GM12874 (cell line): ENCODE results near the gene TANC2.

Experiments
- TF ChIP-seq, protein P1 (sequence below): IDR thresholded peaks from 2 replicates; pipeline ENCODE4 v1.5.1; 2011; ENCODE audit warnings: low read depth, mild to moderate bottlenecking, control low read depth, low read length, moderate library complexity; ENCODE audit not compliant: insufficient read depth

TANC2 gene

DNA sequence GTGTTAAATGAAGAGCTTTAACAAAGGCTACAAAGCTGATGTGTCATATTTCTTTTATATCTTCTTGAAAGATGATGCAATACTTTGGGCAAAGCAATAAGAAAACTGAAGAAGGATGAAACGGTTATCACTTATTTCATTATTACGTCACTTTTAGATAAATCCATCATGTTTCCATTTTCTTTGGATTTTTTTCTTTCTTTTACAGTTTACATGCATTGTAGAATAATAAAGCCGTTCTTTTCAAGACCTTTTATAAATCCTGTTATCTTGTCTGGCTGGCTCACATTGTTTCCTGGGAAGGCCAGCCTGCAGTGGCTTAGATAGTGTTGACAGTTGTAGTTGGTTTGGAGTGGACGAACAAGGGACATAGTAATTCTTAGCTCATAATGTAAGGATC lies 28.9 kb downstream of the TANC2 start:
- TF ChIP-seq, protein P1, sequence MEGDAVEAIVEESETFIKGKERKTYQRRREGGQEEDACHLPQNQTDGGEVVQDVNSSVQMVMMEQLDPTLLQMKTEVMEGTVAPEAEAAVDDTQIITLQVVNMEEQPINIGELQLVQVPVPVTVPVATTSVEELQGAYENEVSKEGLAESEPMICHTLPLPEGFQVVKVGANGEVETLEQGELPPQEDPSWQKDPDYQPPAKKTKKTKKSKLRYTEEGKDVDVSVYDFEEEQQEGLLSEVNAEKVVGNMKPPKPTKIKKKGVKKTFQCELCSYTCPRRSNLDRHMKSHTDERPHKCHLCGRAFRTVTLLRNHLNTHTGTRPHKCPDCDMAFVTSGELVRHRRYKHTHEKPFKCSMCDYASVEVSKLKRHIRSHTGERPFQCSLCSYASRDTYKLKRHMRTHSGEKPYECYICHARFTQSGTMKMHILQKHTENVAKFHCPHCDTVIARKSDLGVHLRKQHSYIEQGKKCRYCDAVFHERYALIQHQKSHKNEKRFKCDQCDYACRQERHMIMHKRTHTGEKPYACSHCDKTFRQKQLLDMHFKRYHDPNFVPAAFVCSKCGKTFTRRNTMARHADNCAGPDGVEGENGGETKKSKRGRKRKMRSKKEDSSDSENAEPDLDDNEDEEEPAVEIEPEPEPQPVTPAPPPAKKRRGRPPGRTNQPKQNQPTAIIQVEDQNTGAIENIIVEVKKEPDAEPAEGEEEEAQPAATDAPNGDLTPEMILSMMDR = no peak

DNA sequence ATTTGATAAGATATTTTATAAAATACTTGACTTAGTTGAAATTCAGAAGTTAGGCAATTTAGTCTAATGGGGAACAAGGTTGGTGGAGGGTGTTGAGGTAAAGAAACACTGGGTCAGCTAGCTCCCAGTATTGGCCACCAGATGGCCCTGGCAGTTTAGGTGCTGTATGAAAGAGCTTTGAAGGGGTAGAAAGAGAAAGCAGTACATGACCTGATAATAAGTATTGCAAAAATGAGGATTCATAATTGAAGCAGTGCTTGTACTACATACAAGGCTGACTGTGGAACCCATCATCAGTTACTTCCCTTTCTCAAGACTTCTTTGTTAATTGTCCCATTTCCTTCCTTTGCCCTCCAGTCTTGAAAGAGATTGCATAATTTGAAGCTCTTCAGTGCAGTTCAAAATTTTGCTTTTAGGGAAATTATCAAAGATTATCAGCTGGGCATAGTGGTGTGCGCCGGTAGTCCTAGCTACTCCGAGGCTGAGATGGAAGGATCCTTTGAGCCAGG lies 29.4 kb downstream of the TANC2 start:
- TF ChIP-seq, protein P1 = peak; percentile 47

DNA sequence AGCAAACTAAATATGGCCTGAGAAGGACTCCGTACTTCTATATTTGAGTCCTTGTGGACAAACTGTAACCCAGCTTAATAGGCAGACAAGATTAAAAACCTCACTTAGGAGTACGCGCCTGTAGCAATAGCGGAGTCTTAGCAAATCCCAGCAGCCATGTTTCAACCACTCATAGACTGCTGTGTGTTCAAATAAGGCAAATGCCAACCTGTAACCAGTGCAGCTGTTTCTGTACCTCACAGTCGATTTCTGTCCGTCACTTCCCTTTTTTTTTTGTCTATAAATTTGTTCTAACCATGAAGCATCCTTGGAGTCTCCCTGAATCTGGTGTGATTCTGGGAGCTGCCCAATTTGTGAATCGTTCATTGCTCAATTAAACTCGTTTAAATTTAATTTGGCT lies 30.2 kb downstream of the TANC2 start:
- TF ChIP-seq, protein P1 = no peak

DNA sequence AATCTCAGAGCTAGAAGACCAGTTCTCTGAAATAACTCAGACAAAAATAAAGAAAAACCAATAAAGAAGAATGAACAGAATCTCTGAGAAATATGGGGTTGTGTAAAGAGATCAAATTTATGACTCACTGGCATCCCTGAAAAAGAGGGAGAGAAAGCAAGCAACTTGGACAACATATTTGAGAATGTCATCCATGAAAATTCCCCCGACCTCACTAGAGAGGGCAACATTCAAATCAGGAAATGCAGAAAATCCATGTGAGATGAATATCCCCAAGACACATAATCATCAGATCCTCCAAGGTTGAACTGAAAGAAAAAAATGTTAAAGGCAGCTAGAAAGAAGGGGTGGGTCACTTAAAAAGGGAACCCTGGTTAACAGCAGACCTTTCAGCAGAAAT lies 32.1 kb downstream of the TANC2 start:
- TF ChIP-seq, protein P1 = no peak

DNA sequence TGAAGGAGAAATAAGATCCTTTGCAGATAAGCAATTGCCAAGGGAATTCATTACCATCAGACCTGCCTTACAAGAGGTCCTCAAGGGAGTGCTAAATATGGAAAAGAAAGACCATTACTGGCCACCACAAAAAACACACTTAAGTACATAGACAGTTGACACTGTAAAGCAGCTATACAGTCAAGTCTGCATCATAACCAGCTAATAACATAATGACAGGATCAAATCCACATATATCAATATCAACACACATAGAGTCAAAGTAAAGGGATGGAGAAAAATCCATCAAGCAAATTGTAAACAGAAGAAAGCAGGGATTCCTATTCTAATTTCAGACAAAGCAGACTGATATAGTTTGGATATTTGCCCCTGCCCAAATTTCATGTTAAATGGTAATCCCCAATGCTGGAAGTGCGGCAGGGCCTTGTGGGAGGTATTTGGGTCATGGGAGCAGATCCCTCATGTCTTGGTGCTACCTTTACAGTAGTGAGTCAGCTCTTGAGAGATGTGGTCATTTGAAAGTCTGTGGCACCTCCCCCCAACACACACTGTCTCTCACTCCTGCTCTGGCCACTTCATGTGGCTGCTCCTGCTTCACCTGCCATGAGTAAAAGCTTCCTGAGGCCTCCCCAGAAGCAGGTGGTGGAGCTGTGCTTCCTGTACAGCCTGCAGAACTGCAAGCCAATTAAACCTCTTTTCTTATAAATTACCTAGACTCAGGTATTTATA lies 32.8 kb downstream of the TANC2 start:
- TF ChIP-seq, protein P1 = no peak

DNA sequence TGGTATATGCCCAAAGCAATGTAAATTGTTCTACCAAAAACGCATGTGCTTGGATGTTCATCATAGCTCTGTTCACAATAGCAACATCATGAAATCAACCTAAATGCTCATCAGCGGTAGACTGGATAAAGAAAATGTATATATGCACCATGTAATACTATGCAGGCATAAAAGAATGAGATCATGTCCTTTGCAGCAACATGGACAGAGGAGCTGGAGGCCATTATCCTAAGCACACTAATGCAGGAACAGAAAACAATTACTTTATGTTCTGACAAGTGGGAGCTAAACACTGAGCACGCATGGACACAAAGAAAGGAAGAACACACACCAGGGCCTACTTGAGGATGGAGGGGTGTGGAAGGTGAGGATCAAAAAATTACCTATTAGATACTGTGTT lies 33.7 kb downstream of the TANC2 start:
- TF ChIP-seq, protein P1 = no peak

DNA sequence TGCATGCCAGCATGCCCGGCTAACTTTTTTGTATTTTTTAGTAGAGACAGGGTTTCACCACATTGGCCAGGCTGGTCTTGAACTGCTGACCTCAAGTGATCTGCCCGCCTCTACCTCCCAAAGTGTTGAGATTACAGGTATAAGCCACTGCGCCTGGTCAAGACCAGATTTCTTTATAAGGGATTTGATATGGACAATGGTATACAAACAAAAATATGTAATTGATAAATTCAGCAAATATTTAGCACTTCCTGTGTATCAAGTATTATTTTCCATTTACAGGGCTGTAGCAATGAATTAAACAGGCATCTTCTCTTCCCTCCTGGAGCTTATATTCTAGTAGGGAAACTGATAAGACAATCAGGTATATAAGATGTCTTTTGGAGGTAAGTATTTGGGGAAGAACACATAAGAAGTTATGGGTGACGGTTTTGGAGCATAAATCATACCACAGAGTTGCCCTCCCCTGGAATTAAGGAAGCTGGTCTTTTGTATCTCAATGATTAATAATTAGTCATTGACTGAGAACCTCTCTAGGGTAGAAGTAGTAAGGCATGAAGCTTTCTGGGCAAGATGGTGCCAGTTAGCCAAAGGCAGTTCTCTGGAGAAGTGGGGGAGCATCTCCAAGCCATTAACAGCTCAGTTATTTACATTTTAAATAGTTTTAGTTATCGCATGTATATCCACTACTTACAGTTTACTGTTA lies 35.8 kb downstream of the TANC2 start:
- TF ChIP-seq, protein P1 = no peak
